SK-MEL-5 (cell line): ENCODE data around the gene TNNI3. TPM values are rescaled to one million over a fixed set of nuclear protein-coding genes. Genes with fewer than 3 reads are reported as not detected.
A peak's percentile ranks its signal among the peaks of the same experiment; 100 is the strongest.
"Not testable (repeated sequence)": the region's sequence is repeated elsewhere in the genome, so short reads cannot be mapped to it uniquely, and the experiment has no call there.

Experiments
- DNase-seq: peaks from one replicate; pipeline ENCODE4 v3.0.0-alpha.2; 2016; ENCODE audit warnings: low read depth, low spot score
- in situ Hi-C: cut with HindIII; loops from 2 replicates; pipeline ENCODE4 v1.10.0; 2016; ENCODE audit warnings: low sequenced_read_pairs, high pct_unique_total_duplicates, low pct_unique_long_range_greater_than_20kb
- polyA plus RNA-seq, 2 experiments: library from polyadenylated mRNA; depleted of rRNA; stranded (reverse); fragments of >200 nt; gene quantifications; 2 replicates each; pipeline ENCODE4 v1.2.3, GENCODE V29; 2015
- total RNA-seq: library from RNA; depleted of rRNA; stranded (reverse); fragments of >200 nt; shearing (Covaris generic); gene quantifications from 2 replicates; pipeline ENCODE4 v1.2.3, GENCODE V29; 2014; rRNA removed

Gene TNNI3
- 1.6 and 2.3 TPM in 2 replicates for total RNA-seq
- 1.6 and 5.0 TPM in 2 replicates for polyA plus RNA-seq (2015; cell fraction: cytosol; rRNA removed)
- 1.9 TPM in 1 of 2 replicates, not detected in the other for polyA plus RNA-seq (2015; cell fraction: nucleus; rRNA removed)

GRCh38 chr19:55157064-55157908 is at the start of gene TNNI3:
TNNI3 (minus strand) TSS chr19:55157732; CDS start chr19:55157589, 143 bp downstream.
- in situ Hi-C loops: no loop called here
- DNase-seq: no peak

GRCh38 chr19:55206664-55207500 is 49.4 kb upstream of the TNNI3 start:
- peak; percentile 85 for DNase-seq
- in situ Hi-C loops: no loop called here

GRCh38 chr19:55202199-55202598 is 44.7 kb upstream of the TNNI3 start:
- in situ Hi-C loops: not testable (repeated sequence)
- DNase-seq: peak; percentile 27

- no peak for DNase-seq
- in situ Hi-C loops: no loop called here
Observed at GRCh38 chr19:55199620-55200204, 42.2 kb upstream of the TNNI3 start.

- in situ Hi-C loops: no loop called here
- DNase-seq: no peak
Observed at GRCh38 chr19:55198651-55199050, 41.1 kb upstream of the TNNI3 start.

- in situ Hi-C loops: no loop called here
- DNase-seq: peak; percentile 48
Observed at GRCh38 chr19:55197528-55197927, 40.0 kb upstream of the TNNI3 start.

GRCh38 chr19:55196803-55197202 is 39.3 kb upstream of the TNNI3 start:
- in situ Hi-C loops: no loop called here
- peak; percentile 42 for DNase-seq

- no peak for DNase-seq
- in situ Hi-C loops: no loop called here
Observed at GRCh38 chr19:55193481-55193880, 35.9 kb upstream of the TNNI3 start.

- peak; percentile 99 for DNase-seq
- in situ Hi-C loops: no loop called here
Observed at GRCh38 chr19:55189403-55189835, 31.9 kb upstream of the TNNI3 start.

- in situ Hi-C loops: no loop called here
- peak; percentile 54 for DNase-seq
Observed at GRCh38 chr19:55188625-55189024, 31.1 kb upstream of the TNNI3 start.

- in situ Hi-C loops: no loop called here
- DNase-seq: no peak
Observed at GRCh38 chr19:55186080-55186479, 28.5 kb upstream of the TNNI3 start.

- in situ Hi-C loops: no loop called here
- no peak for DNase-seq
Observed at GRCh38 chr19:55181740-55182139, 24.2 kb upstream of the TNNI3 start.

- no peak for DNase-seq
- in situ Hi-C loops: no loop called here
Observed at GRCh38 chr19:55179606-55180484, 22.3 kb upstream of the TNNI3 start, which contains the start of gene SYT5. SYT5 (minus strand) TSS chr19:55180289; CDS start chr19:55179041, 1,248 bp downstream.

GRCh38 chr19:55178781-55179599 is 21.5 kb upstream of the TNNI3 start:
- in situ Hi-C loops: no loop called here
- DNase-seq: peak; percentile 78

- in situ Hi-C loops: no loop called here
- DNase-seq: peak; percentile 64
Observed at GRCh38 chr19:55176076-55176475, 18.5 kb upstream of the TNNI3 start.
